ENCODE measurements around the gene AGPAT2. TPM values are rescaled to one million over a fixed set of nuclear protein-coding genes. Genes with fewer than 3 reads are reported as not detected.

AGPAT2 gene
- polyA plus RNA-seq, 1 of the 3 experiments (the other 2 are of a cell fraction), result 46.8 TPM

GRCh38 chr9:136734837-136735496 lies 47.7 kb upstream of the AGPAT2 start:
- Histone ChIP-seq H3K9me3 (no peaks in the 10 kb centered on the region), H3K27me3 (ENCODE audit: insufficient read depth) (no peaks in the 10 kb centered on the region), H3K4me3 (ENCODE audit: low read depth in 2 of 2, low read length in 1 of 2) (no peak overlapping the region), H3K9ac (no peak overlapping the region), H3K4me1 (ENCODE audit: control insufficient read depth in 1 of 2, insufficient read depth in 2 of 2, low read depth in 1 of 2, low read length in 1 of 2) (peaks cover 0 to 4% of the 10 kb centered on the region in 2 experiments; a peak in 1 of 4 replicates), H3F3A (replicated peaks; ENCODE audit: insufficient read depth) (no peaks in the 10 kb centered on the region), H2AFZ (ENCODE audit: low read depth) (no peak overlapping the region), H3K4me2 (no peak overlapping the region), H3K27ac (ENCODE audit: low read depth in 2 of 2, low read length in 1 of 2) (no peak overlapping the region), H4K20me1 (ENCODE audit: insufficient read depth) (no peaks in the 10 kb centered on the region), H3K36me3 (replicated peaks in 1 of 2; ENCODE audit: control insufficient read depth in 1 of 2, insufficient read depth in 2 of 2, low read length in 1 of 2) (no peaks in the 10 kb centered on the region), H3K9me2 (no peaks in the 10 kb centered on the region), H3K79me2 (ENCODE audit: insufficient read depth) (peaks cover 9% of the 10 kb centered on the region; the same call in 1 of the 2 replicates)
- WGBS (ENCODE audit: low lambda C conversion rate), result 84% methylated on average over 7 of the region's 12 CpGs
- ChIA-PET CTCF (no interaction called here), POLR2A (no interaction called here)
- no peak for DNase-seq
- no peak for TF ChIP-seq NRF1 (IDR thresholded peaks at IDR 0.05; ENCODE audit: low read depth, low read length)

DNA sequence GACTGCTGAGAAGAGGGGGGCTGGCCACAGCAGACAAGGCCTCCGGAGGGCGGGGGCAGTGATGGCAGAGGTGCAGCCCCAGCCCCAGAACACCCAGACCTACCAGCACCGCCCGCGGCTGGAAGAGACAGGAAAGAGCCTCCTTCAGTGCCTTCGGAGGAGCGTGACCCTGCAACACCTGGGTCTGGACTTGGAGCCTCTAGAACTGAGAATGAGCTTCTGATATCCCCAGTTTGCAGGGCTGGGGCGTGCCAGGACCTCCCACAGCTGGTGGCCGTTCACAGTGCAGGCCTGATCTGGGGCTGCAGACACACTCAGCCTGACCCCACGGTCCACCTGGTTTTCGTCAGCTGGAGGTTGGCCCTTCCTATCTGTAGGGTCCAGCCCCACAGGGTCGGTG lies 46.4 kb upstream of the AGPAT2 start:
- CTCF ChIA-PET, result no interaction called here
- H3K9me3 ChIP-seq, result no peaks in the 10 kb centered on the region
- WGBS (ENCODE audit: low lambda C conversion rate), result 82% methylated on average over 8 of the region's 12 CpGs
- no peaks in the 10 kb centered on the region for H3K36me3 ChIP-seq (replicated peaks in 1 of 2; ENCODE audit: control insufficient read depth in 1 of 2, insufficient read depth in 2 of 2, low read length in 1 of 2)
- H3K9me2 ChIP-seq, result no peaks in the 10 kb centered on the region
- H3K4me2 ChIP-seq, result no peak overlapping the region
- H3K4me3 ChIP-seq (ENCODE audit: low read depth in 2 of 2, low read length in 1 of 2), result no peak overlapping the region
- no peaks in the 10 kb centered on the region for H3K27me3 ChIP-seq (ENCODE audit: insufficient read depth)
- DNase-seq, result no peak
- POLR2A ChIA-PET, result no interaction called here
- no peak overlapping the region for H3K9ac ChIP-seq
- H2AFZ ChIP-seq (ENCODE audit: low read depth), result no peak overlapping the region
- peaks cover 23% of the 10 kb centered on the region; the same call in 1 of the 2 replicates for H3K79me2 ChIP-seq (ENCODE audit: insufficient read depth)
- no peaks in the 10 kb centered on the region for H4K20me1 ChIP-seq (ENCODE audit: insufficient read depth)
- peaks cover 4 to 11% of the 10 kb centered on the region in 2 experiments; a peak in 2 of 4 replicates for H3K4me1 ChIP-seq (ENCODE audit: control insufficient read depth in 1 of 2, insufficient read depth in 2 of 2, low read depth in 1 of 2, low read length in 1 of 2)
- TF ChIP-seq FOSL2 (IDR thresholded peaks at IDR 0.05; ENCODE audit: borderline replicate concordance, low read depth) (no peak), TCF12 (IDR thresholded peaks at IDR 0.05) (no peak), CTCF (IDR thresholded peaks at IDR 0.05) (no peak), FOXM1 (IDR thresholded peaks at IDR 0.05; ENCODE audit: low read depth) (no peak), USF1 (IDR thresholded peaks at IDR 0.05; ENCODE audit: borderline replicate concordance, low read depth) (no peak), NRF1 (IDR thresholded peaks at IDR 0.05; ENCODE audit: low read depth, low read length) (no peak), FOXJ3 (CRISPR knock-in tag; IDR thresholded peaks at IDR 0.05) (no peak), RXRA (IDR thresholded peaks at IDR 0.05; ENCODE audit: borderline replicate concordance, low read depth) (no peak), RAD21 (IDR thresholded peaks at IDR 0.05; ENCODE audit: low read length) (no peak), TAF1 (IDR thresholded peaks at IDR 0.05; ENCODE audit: borderline replicate concordance, low read depth, low read length) (no peak), SIN3A (IDR thresholded peaks at IDR 0.05; ENCODE audit: borderline replicate concordance, low read depth, low read length) (no peak), GATA2 (CRISPR knock-in tag; IDR thresholded peaks at IDR 0.05) (no peak)
- H3F3A ChIP-seq (replicated peaks; ENCODE audit: insufficient read depth), result no peaks in the 10 kb centered on the region
- H3K27ac ChIP-seq (ENCODE audit: low read depth in 2 of 2, low read length in 1 of 2), result no peak overlapping the region
